Esophagus (tissue), 2 donors: ENCODE measurements around the gene MAGEE1. TPM values are rescaled to one million over a fixed set of nuclear protein-coding genes. Genes with fewer than 3 reads are reported as not detected.

Experiments used
- H3K27ac ChIP-seq, 2 donors: one replicate each; pipeline ENCODE4 v1.5.1; 2013; ENCODE audit warnings: low read depth in 2 of 2, mild to moderate bottlenecking in 2 of 2, inconsistent platforms in 1 of 2, low read length in 1 of 2, moderate library complexity in 1 of 2
- H3K27me3 ChIP-seq, 2 donors: one replicate each; pipeline ENCODE4 v1.6.1; 2013; ENCODE audit warnings: low read length in 2 of 2, control low read depth in 1 of 2, mild to moderate bottlenecking in 1 of 2; ENCODE audit not compliant: insufficient read depth in 2 of 2, control insufficient read depth in 1 of 2
- H3K36me3 ChIP-seq, 2 donors: one replicate each; pipeline ENCODE4 v1.6.1; 2013; ENCODE audit warnings: low read length in 1 of 2; ENCODE audit not compliant: control insufficient read depth in 2 of 2, insufficient read depth in 2 of 2
- H3K4me1 ChIP-seq, 2 donors: one replicate each; pipeline ENCODE4 v1.6.1; 2013; ENCODE audit warnings: low read length in 1 of 2; ENCODE audit not compliant: control insufficient read depth in 2 of 2, insufficient read depth in 2 of 2
- H3K4me3 ChIP-seq, 2 donors: one replicate each; pipeline ENCODE4 v1.5.1; 2013; ENCODE audit warnings: low read length in 2 of 2, mild to moderate bottlenecking in 2 of 2, low read depth in 1 of 2, moderate library complexity in 1 of 2
- H3K9me3 ChIP-seq, 2 donors: one replicate each; pipeline ENCODE4 v1.6.1; 2013; ENCODE audit warnings: mild to moderate bottlenecking in 2 of 2, low read depth in 1 of 2, low read length in 1 of 2, moderate library complexity in 1 of 2; ENCODE audit not compliant: control insufficient read depth in 2 of 2, insufficient read depth in 1 of 2
- WGBS, 2 donors: extraction: QIAGEN DNeasy Blood & Tissue Kit; methylation state at CpG; one replicate each; pipeline ENCODE4 v1.1.7; 2013; 5-methylcytosine and 5-hydroxymethylcytosine counted together
- polyA plus RNA-seq, 2 donors: library from polyadenylated mRNA; stranded (reverse); fragments of 200-250 nt; gene quantifications; one replicate each; pipeline ENCODE4 v1.2.3, GENCODE V29; 2013
- donor health status: healthy with polysubstance abuse.
- donor health status: Bipolar disorder and iron deficiency.

Gene MAGEE1
- 1 to 10 TPM in 1 of 2 donors, under 1 TPM in 1; 0.63 to 1.2 TPM for polyA plus RNA-seq

GRCh38 chrX:76427560-76428242 lies at the start of gene MAGEE1:
MAGEE1 (plus strand) TSS chrX:76427710; CDS start chrX:76427931, 221 bp downstream.
- H3K36me3 ChIP-seq: no peaks in the 10 kb centered on the region
- 0 to 31% methylated on average over 40 to 42 of the region's 42 CpGs for WGBS, 2 donors
- H3K27ac ChIP-seq: peak within 1 kb of the TSS in 1 of 2 donors; percentile 38
- peak within 1 kb of the TSS; percentile 50 to 56 for H3K4me3 ChIP-seq
- H3K9me3 ChIP-seq: no peaks in the 10 kb centered on the region
- no peaks in the 10 kb centered on the region for H3K27me3 ChIP-seq
- H3K4me1 ChIP-seq: peaks cover 0 to 7% of the 10 kb centered on the region in 2 donors

GRCh38 chrX:76398970-76399369 lies 28.5 kb upstream of the MAGEE1 start:
- Histone ChIP-seq H3K9me3 (no peaks in the 10 kb centered on the region), H3K4me3 (no peak overlapping the region), H3K36me3 (no peaks in the 10 kb centered on the region), H3K27ac (no peak overlapping the region), H3K4me1 (no peaks in the 10 kb centered on the region), H3K27me3 (peaks cover 0 to 7% of the 10 kb centered on the region in 2 donors)

GRCh38 chrX:76407795-76408194 lies 19.7 kb upstream of the MAGEE1 start:
- Histone ChIP-seq H3K27me3 (peaks cover 0 to 6% of the 10 kb centered on the region in 2 donors), H3K27ac (no peak overlapping the region), H3K9me3 (no peaks in the 10 kb centered on the region), H3K36me3 (no peaks in the 10 kb centered on the region), H3K4me3 (no peak overlapping the region), H3K4me1 (no peaks in the 10 kb centered on the region)
- 52 to 61% methylated on average over 2 of the region's 2 CpGs for WGBS, 2 donors

GRCh38 chrX:76420237-76420636 lies 7.3 kb upstream of the MAGEE1 start:
- Histone ChIP-seq H3K36me3 (no peaks in the 10 kb centered on the region), H3K4me3 (no peak overlapping the region), H3K9me3 (no peaks in the 10 kb centered on the region), H3K27me3 (peaks cover 0 to 2% of the 10 kb centered on the region in 2 donors), H3K4me1 (no peaks in the 10 kb centered on the region), H3K27ac (no peak overlapping the region)
- 85 to 93% methylated on average over 1 of the region's 1 CpG for WGBS, 2 donors

- Histone ChIP-seq H3K9me3 (no peaks in the 10 kb centered on the region), H3K36me3 (no peaks in the 10 kb centered on the region), H3K27ac (no peak overlapping the region), H3K4me3 (peak overlapping the region; percentile 50 to 56), H3K27me3 (no peaks in the 10 kb centered on the region), H3K4me1 (peaks cover 0 to 7% of the 10 kb centered on the region in 2 donors)
- WGBS, 2 donors: 13 to 47% methylated on average over 54 to 60 of the region's 60 CpGs
Measured at GRCh38 chrX:76428243-76429130, 977 bp downstream of the MAGEE1 start.

GRCh38 chrX:76433219-76433618 lies 5.7 kb downstream of the MAGEE1 start:
- Histone ChIP-seq H3K27ac (no peak overlapping the region), H3K36me3 (no peaks in the 10 kb centered on the region), H3K4me3 (no peak overlapping the region), H3K9me3 (no peaks in the 10 kb centered on the region), H3K4me1 (peaks cover 0 to 7% of the 10 kb centered on the region in 2 donors), H3K27me3 (no peaks in the 10 kb centered on the region)
- 48 to 81% methylated on average over 1 of the region's 1 CpG for WGBS, 2 donors

- H3K9me3 ChIP-seq: no peaks in the 10 kb centered on the region
- no peaks in the 10 kb centered on the region for H3K36me3 ChIP-seq
- WGBS, 2 donors: 65 to 84% methylated on average over 3 of the region's 3 CpGs
- no peaks in the 10 kb centered on the region for H3K4me1 ChIP-seq
- H3K27me3 ChIP-seq: no peaks in the 10 kb centered on the region
- H3K4me3 ChIP-seq: no peak overlapping the region
- H3K27ac ChIP-seq: no peak overlapping the region
Measured at GRCh38 chrX:76434103-76434741, 6.7 kb downstream of the MAGEE1 start.

GRCh38 chrX:76439188-76439587 lies 11.7 kb downstream of the MAGEE1 start:
- H3K9me3 ChIP-seq: no peaks in the 10 kb centered on the region
- H3K4me3 ChIP-seq: no peak overlapping the region
- no peaks in the 10 kb centered on the region for H3K27me3 ChIP-seq
- no peak overlapping the region for H3K27ac ChIP-seq
- H3K36me3 ChIP-seq: no peaks in the 10 kb centered on the region
- no peaks in the 10 kb centered on the region for H3K4me1 ChIP-seq

GRCh38 chrX:76453737-76454406 lies 26.4 kb downstream of the MAGEE1 start:
- WGBS, 2 donors: 53 to 71% methylated on average over 2 of the region's 2 CpGs
- no peaks in the 10 kb centered on the region for H3K36me3 ChIP-seq
- no peaks in the 10 kb centered on the region for H3K27me3 ChIP-seq
- H3K27ac ChIP-seq: no peak overlapping the region
- no peak overlapping the region for H3K4me3 ChIP-seq
- H3K9me3 ChIP-seq: no peaks in the 10 kb centered on the region
- no peaks in the 10 kb centered on the region for H3K4me1 ChIP-seq
